Skeletal muscle satellite cell (primary cell): ENCODE results near the gene GNAT1. TPM values are rescaled to one million over a fixed set of nuclear protein-coding genes. Genes with fewer than 3 reads are reported as not detected.

Source experiments
- H3K27me3 ChIP-seq: 2 replicates; pipeline ENCODE4 v1.7.0; 2013; ENCODE audit warnings: low read length; ENCODE audit not compliant: control insufficient read depth, insufficient read depth
- H3K36me3 ChIP-seq: 2 replicates; pipeline ENCODE4 v1.7.0; 2013; ENCODE audit warnings: mild to moderate bottlenecking, control low read depth, low read length; ENCODE audit not compliant: insufficient read depth
- H3K4me1 ChIP-seq: 2 replicates; pipeline ENCODE4 v1.7.0; 2013; ENCODE audit warnings: low read length; ENCODE audit not compliant: control insufficient read depth, insufficient read depth
- H3K4me2 ChIP-seq: 2 replicates; pipeline ENCODE4 v1.7.0; 2013; ENCODE audit warnings: mild to moderate bottlenecking, low read length
- H3K4me3 ChIP-seq: 2 replicates; pipeline ENCODE4 v1.7.0; 2013; ENCODE audit warnings: low read length
- H3K9ac ChIP-seq: 2 replicates; pipeline ENCODE4 v1.7.0; 2013; ENCODE audit warnings: mild to moderate bottlenecking, low read depth, low read length, moderate library complexity
- H3K9me3 ChIP-seq: replicated peaks from 2 replicates; pipeline ENCODE4 v1.7.0; 2013; ENCODE audit warnings: mild to moderate bottlenecking, control low read depth, low read length
- total RNA-seq: library from RNA; depleted of rRNA; stranded (reverse); fragments of >200 nt; gene quantifications from 2 replicates; pipeline ENCODE4 v1.2.3, GENCODE V29; 2012; rRNA removed

Gene GNAT1
- not detected in 2 replicates for total RNA-seq

GRCh38 chr3:50190936-50191660 is at the start of gene GNAT1:
TSS of gene GNAT1 (plus strand) at chr3:50191610. CDS start at chr3:50191726, 116 bp downstream.
- Histone ChIP-seq H3K9me3 (no peaks in the 10 kb centered on the region), H3K4me3 (no peak within 1 kb of the TSS), H3K27me3 (peaks cover 26% of the 10 kb centered on the region), H3K4me1 (peaks cover 12% of the 10 kb centered on the region), H3K36me3 (no peaks in the 10 kb centered on the region), H3K4me2 (no peak within 1 kb of the TSS), H3K9ac (no peak within 1 kb of the TSS)

GRCh38 chr3:50146316-50146901 is 45.0 kb upstream of the GNAT1 start:
- H3K9me3 ChIP-seq: no peaks in the 10 kb centered on the region
- no peaks in the 10 kb centered on the region for H3K4me1 ChIP-seq
- no peak overlapping the region for H3K4me3 ChIP-seq
- H3K36me3 ChIP-seq: no peaks in the 10 kb centered on the region
- H3K27me3 ChIP-seq: no peaks in the 10 kb centered on the region
- no peak overlapping the region for H3K4me2 ChIP-seq
- no peak overlapping the region for H3K9ac ChIP-seq

GRCh38 chr3:50147016-50147415 is 44.4 kb upstream of the GNAT1 start:
- Histone ChIP-seq H3K27me3 (no peaks in the 10 kb centered on the region), H3K4me1 (no peaks in the 10 kb centered on the region), H3K4me2 (no peak overlapping the region), H3K9ac (no peak overlapping the region), H3K4me3 (no peak overlapping the region), H3K9me3 (no peaks in the 10 kb centered on the region), H3K36me3 (no peaks in the 10 kb centered on the region)

DNA sequence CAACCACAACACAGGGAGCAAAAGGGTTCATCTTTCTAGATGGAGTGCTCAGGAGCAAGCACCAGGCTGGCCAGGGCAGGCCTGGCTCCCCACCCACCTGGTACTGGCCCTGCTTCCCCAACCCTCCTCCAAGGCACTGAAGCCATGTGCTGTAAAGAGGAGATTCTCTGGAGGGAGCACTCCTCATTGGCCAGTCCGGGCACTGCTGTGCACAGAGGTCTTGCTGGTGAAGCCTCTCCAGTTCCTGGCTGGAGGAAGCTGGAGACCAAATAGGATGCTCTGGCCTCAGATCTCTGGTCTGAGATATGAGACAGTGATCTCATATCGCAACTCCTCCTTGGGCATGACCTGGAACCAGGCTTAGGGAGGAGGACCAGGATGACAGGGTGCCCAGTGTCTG is 44.0 kb upstream of the GNAT1 start:
- H3K4me3 ChIP-seq: no peak overlapping the region

DNA sequence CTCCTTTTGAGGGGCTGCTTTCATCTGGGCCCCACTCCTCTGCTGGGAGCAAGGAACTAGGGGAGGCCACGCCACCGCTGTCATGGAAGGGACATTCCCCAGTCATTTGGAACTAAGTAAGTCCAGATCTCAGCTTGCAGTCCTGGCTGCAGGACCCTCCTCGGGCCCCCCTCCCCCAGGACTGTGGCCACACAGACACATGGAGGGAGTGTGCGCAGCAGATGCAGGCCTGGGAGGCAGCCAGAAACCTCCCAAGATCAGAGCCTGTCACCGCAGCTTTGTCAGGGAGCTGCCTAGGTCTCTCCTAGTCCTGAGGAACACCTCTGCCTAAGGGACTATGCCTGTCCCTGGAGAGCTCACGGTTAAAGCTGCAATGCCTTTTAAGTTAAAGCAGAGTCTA is 43.5 kb upstream of the GNAT1 start:
- no peaks in the 10 kb centered on the region for H3K9me3 ChIP-seq
- H3K4me3 ChIP-seq: no peak overlapping the region
- H3K9ac ChIP-seq: no peak overlapping the region
- no peaks in the 10 kb centered on the region for H3K36me3 ChIP-seq
- no peak overlapping the region for H3K4me2 ChIP-seq
- no peaks in the 10 kb centered on the region for H3K4me1 ChIP-seq
- H3K27me3 ChIP-seq: no peaks in the 10 kb centered on the region

More for the DNA sequence above, 44.0 kb upstream of the GNAT1 start:
- Histone ChIP-seq H3K27me3 (no peaks in the 10 kb centered on the region), H3K9me3 (no peaks in the 10 kb centered on the region), H3K4me1 (no peaks in the 10 kb centered on the region), H3K9ac (no peak overlapping the region), H3K4me2 (no peak overlapping the region), H3K36me3 (no peaks in the 10 kb centered on the region)

DNA sequence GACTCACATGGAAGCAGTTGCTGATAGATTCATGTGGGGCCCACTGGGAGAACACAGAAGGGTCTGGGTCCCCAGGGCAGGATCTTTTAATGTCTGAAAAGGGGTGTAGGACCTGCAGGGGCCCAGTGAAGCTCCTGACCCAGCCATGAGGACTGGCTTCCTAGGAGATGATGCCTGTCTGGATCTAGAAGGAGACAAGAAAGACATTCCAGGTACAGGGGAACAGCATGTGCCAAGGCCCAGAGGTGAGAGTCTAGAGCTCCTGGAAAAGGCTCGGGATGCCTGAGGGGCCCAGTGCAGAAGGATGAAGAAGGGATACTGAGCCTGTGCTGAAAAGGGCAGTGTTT is 41.0 kb upstream of the GNAT1 start:
- Histone ChIP-seq H3K36me3 (no peaks in the 10 kb centered on the region), H3K27me3 (peaks cover 13% of the 10 kb centered on the region), H3K4me1 (peaks cover under 1% of the 10 kb centered on the region), H3K9me3 (no peaks in the 10 kb centered on the region), H3K9ac (no peak overlapping the region), H3K4me2 (no peak overlapping the region), H3K4me3 (no peak overlapping the region)

DNA sequence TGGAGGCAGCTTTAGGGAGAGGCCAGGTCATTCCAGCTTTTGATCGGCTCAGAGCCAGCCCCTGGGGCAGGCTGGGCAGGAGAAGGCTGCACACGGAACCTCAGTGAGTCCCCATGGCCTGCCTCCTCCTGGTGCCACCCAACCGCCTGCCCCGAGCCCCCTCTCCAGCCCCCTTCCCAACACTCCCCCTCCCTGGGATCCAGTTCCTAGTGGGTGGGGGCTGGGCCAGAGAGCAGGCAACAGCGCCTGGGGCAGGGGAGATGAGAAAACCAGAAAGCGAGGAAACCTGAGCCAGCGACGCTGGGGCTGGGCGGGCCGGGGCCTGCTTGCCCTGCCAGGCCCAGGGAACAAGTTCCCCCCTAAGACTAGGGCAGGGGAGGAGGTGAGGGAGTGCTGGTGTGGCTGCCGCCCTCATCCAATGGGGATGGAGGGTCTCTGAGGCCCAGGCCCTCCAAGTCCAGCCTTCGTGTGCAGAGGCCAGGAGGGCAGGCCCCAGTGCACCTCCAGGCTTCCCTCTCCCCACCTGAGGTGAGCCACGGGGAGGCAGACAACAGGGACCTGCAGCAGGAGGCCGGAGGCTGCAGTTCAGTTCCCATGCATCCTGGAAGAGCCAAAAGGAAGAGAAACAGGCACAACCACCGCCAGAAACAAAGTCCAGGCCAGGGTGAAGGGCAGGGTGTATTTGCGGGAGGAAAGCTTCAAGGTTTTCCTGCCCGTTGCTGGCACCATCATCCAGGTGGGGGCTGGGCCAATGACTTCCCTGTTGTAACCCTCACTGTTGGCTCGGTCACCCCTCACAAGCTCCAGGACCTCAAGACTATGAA is 40.3 kb upstream of the GNAT1 start:
- Histone ChIP-seq H3K4me3 (no peak overlapping the region), H3K36me3 (no peaks in the 10 kb centered on the region), H3K4me1 (peaks cover 8% of the 10 kb centered on the region), H3K27me3 (peaks cover 19% of the 10 kb centered on the region), H3K9ac (no peak overlapping the region), H3K4me2 (no peak overlapping the region), H3K9me3 (no peaks in the 10 kb centered on the region)

DNA sequence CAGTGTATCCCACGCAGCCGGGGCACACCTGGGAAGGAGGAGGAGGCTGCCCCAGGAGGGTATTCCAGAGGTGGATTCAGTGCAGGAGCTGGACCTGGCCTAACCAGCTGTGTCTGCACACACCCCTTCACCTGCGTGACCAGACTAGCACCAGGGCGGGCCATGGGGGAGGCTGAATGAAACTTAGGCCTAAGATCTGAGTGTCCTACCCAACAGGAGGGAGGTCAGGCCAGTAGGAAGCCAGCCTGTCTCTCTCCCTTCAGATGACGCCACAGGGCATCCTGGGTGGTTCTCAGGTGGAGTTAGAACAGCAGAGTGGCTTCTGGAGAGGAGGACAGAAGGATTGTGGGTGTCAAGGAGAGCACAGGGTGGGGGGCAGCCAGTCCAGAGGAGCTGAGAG is 39.7 kb upstream of the GNAT1 start:
- Histone ChIP-seq H3K27me3 (peaks cover 19% of the 10 kb centered on the region), H3K4me2 (no peak overlapping the region), H3K4me3 (no peak overlapping the region), H3K4me1 (peaks cover 10% of the 10 kb centered on the region), H3K9me3 (no peaks in the 10 kb centered on the region), H3K9ac (no peak overlapping the region), H3K36me3 (no peaks in the 10 kb centered on the region)

DNA sequence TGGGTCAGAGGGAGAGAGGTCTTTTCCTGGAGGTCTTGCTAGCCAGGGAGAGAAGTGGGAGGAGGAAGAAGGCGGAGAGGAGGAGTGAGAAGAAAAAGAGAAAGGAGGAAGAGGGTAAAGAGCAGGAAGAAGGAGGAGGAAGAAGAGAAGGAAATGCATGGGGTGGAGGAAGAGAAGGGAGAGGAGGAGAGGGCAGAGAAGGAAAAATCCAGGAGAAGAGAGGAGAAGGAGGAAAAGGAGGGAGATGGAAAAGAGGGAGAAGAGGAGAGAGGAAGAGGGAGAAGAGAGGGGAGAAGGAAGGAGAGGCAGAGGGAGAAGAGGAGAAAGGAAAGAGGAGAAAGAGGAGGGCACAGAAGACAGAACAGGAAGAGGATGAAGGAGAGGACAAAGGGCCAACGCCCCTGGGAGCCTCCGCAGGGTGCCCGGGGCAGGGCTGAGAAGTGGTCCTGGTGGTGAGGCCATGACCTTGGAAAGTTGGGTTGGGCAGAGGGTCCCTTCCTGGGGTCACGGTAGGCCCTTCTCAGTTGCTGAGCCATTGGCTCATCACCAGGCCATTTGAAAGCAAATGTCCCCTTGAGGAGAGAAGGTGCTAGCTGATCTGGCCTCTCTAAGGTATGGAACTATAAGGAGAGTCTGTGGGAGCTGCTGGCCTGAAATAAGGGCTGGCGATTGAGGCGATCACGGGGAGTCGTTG is 37.5 kb upstream of the GNAT1 start:
- H3K4me3 ChIP-seq: no peak overlapping the region
- H3K27me3 ChIP-seq: peaks cover 19% of the 10 kb centered on the region

GRCh38 chr3:50154476-50154839 is 37.0 kb upstream of the GNAT1 start:
- H3K4me3 ChIP-seq: peak overlapping the region; percentile 64
- H3K4me1 ChIP-seq: peaks cover 20% of the 10 kb centered on the region
- no peak overlapping the region for H3K9ac ChIP-seq

More for the DNA sequence above, 37.5 kb upstream of the GNAT1 start:
- no peaks in the 10 kb centered on the region for H3K9me3 ChIP-seq
- peak overlapping the region; percentile 81 for H3K4me2 ChIP-seq
- H3K4me1 ChIP-seq: peaks cover 20% of the 10 kb centered on the region
- H3K36me3 ChIP-seq: no peaks in the 10 kb centered on the region
- H3K9ac ChIP-seq: no peak overlapping the region

GRCh38 chr3:50154840-50155490 is 36.4 kb upstream of the GNAT1 start, which contains the start of gene SEMA3F:
TSS of gene SEMA3F (plus strand) at chr3:50155324. CDS start at chr3:50159623, 4,299 bp downstream.
- Histone ChIP-seq H3K9me3 (no peaks in the 10 kb centered on the region), H3K9ac (peak within 1 kb of the TSS; percentile 77), H3K36me3 (no peaks in the 10 kb centered on the region), H3K4me2 (peak within 1 kb of the TSS; percentile 92), H3K27me3 (peaks cover 19% of the 10 kb centered on the region), H3K4me3 (peak within 1 kb of the TSS; percentile 75), H3K4me1 (peaks cover 22% of the 10 kb centered on the region)

More at GRCh38 chr3:50154476-50154839, 37.0 kb upstream of the GNAT1 start:
- Histone ChIP-seq H3K4me2 (peak overlapping the region; percentile 81), H3K36me3 (no peaks in the 10 kb centered on the region), H3K9me3 (no peaks in the 10 kb centered on the region), H3K27me3 (peaks cover 19% of the 10 kb centered on the region)
